ENCODE data around the gene RAB11FIP3. TPM values are rescaled to one million over a fixed set of nuclear protein-coding genes. Genes with fewer than 3 reads are reported as not detected.
A peak's percentile ranks its signal among the peaks of the same experiment; 100 is the strongest.

Gene RAB11FIP3
- total RNA-seq, 1 donor from 2014 or later: 52.1 TPM

DNA sequence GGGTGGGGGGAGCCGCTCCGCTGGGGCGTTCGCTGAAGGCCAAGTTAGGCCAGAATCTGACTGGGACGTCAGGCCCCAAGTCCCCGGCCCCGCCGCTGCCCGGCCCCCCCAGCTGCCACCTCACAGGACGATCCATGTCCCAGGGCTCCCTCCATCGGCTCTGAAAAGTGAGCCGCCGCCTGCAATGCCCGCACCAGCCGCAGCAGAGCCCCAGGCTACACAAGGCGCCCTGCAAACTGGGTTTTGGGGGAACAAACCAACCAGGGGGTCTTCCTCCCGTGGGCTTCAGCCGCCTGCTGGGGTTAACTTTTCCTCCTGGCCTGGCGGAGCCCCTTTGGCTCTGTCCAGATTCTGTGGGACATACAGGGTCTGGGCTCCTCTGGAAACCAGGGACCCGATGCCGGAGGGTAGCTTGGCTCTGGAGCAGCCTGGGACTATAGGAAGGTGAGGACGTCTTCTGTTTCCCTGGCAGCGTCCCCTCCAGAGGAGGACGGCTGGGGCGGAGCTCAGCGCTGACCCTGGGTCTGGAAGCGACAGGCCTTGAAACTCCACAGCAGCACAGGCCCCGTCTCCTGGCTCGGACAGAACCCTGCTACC lies 27.6 kb upstream of the RAB11FIP3 start:
- no peaks in the 10 kb centered on the region for H3K9me3 Mint-ChIP-seq
- peak overlapping the region; percentile 80 for H3K4me3 Mint-ChIP-seq
- H3K36me3 Mint-ChIP-seq: no peaks in the 10 kb centered on the region

DNA sequence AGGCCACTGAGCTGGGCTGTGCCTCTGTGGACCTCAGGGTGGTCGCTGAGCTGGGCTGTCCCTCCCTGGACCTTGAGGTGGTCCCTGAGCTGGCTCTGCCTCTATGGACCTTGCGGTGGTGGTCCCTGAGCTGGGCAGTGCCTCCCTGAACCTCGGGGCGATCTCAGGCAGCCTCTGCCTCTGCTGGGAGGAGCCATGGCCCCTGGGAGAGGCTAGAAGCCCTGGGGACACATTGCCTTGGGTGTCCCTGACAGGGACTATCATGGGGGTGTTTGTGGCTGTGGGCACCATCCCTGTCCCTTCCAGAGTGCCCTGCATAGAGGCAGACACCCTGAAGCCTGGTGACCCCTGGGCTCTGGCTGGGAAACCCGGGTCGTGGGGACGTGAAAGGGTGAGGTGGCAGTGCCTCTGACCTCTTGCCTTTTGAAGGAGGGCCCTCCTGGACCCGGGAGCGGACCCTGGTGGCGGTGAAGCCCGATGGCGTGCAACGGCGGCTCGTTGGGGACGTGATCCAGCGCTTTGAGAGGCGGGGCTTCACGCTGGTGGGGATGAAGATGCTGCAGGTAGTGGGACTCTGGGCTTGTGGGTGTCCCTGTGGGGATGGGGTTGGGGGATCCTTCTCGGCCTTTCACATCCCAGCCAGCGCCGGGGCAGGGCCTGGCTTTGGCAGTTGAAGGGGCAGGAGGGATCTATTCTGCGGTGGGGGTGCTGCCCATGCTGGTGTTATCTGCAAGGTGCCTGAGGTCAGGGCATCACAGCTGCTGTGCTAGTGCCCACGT lies 26.7 kb upstream of the RAB11FIP3 start:
- Mint-ChIP-seq H3K9me3 (no peaks in the 10 kb centered on the region), H3K4me3 (peak overlapping the region; percentile 80), H3K27ac (peak overlapping the region; percentile 72), H3K4me1 (ENCODE audit: unreplicated experiment) (peaks cover 12% of the 10 kb centered on the region), H3K27me3 (no peaks in the 10 kb centered on the region), H3K36me3 (no peaks in the 10 kb centered on the region)
- DNase-seq (ENCODE audit: extremely low spot score, unreplicated experiment): no peak
- TF ChIP-seq CTCF (conservative IDR thresholded peaks at IDR 0.05): no peak

More for the DNA sequence above, 27.6 kb upstream of the RAB11FIP3 start:
- Mint-ChIP-seq H3K27ac (peak overlapping the region; percentile 72), H3K27me3 (no peaks in the 10 kb centered on the region), H3K4me1 (ENCODE audit: unreplicated experiment) (peaks cover 12% of the 10 kb centered on the region)
- peak; percentile 70 for TF ChIP-seq CTCF (conservative IDR thresholded peaks at IDR 0.05)
- no peak for DNase-seq (ENCODE audit: extremely low spot score, unreplicated experiment)

GRCh38 chr16:399340-400019 lies 26.0 kb upstream of the RAB11FIP3 start:
- Mint-ChIP-seq H3K27me3 (no peaks in the 10 kb centered on the region), H3K9me3 (no peaks in the 10 kb centered on the region), H3K36me3 (no peaks in the 10 kb centered on the region), H3K27ac (no peak overlapping the region), H3K4me1 (ENCODE audit: unreplicated experiment) (peaks cover 12% of the 10 kb centered on the region), H3K4me3 (peak overlapping the region; percentile 63)
- no peak for TF ChIP-seq CTCF (conservative IDR thresholded peaks at IDR 0.05)
- DNase-seq (ENCODE audit: extremely low spot score, unreplicated experiment): no peak

- Mint-ChIP-seq H3K36me3 (no peaks in the 10 kb centered on the region), H3K4me1 (ENCODE audit: unreplicated experiment) (peaks cover 12% of the 10 kb centered on the region), H3K9me3 (no peaks in the 10 kb centered on the region), H3K27me3 (no peaks in the 10 kb centered on the region), H3K27ac (peak overlapping the region; percentile 79), H3K4me3 (peak overlapping the region; percentile 85)
- no peak for DNase-seq (ENCODE audit: extremely low spot score, unreplicated experiment)
- no peak for TF ChIP-seq CTCF (conservative IDR thresholded peaks at IDR 0.05)
Measured at GRCh38 chr16:400061-400591, 25.3 kb upstream of the RAB11FIP3 start.

- DNase-seq (ENCODE audit: extremely low spot score, unreplicated experiment): peak; percentile 98
- Mint-ChIP-seq H3K27me3 (no peaks in the 10 kb centered on the region), H3K4me1 (ENCODE audit: unreplicated experiment) (peaks cover 6% of the 10 kb centered on the region), H3K4me3 (peak within 1 kb of the TSS; percentile 86), H3K9me3 (no peaks in the 10 kb centered on the region), H3K36me3 (no peaks in the 10 kb centered on the region), H3K27ac (peak within 1 kb of the TSS; percentile 82)
- peak; percentile 53 for TF ChIP-seq CTCF (conservative IDR thresholded peaks at IDR 0.05)
Measured at GRCh38 chr16:401468-402348, 23.7 kb upstream of the RAB11FIP3 start, which contains the start of gene DECR2. DECR2 (plus strand) TSS chr16:401885; CDS start chr16:401964, 79 bp downstream.

Data from type B pancreatic cell (in vitro differentiated cells).